DND-41 (cell line): Measurements from ENCODE around the gene TYW1B.
"Not testable (repeated sequence)": the region's sequence is repeated elsewhere in the genome, so short reads cannot be mapped to it uniquely, and the experiment has no call there.

Source experiments
- ATAC-seq: fragments of 200-7000 bp; cut with Tn5 transposase; 3 replicates; pipeline ENCODE4 v1.9.1; 2021; ENCODE audit warnings: low read depth; ENCODE audit not compliant: insufficient read depth
- DNase-seq: peaks from one replicate; pipeline ENCODE4 v3.0.0-alpha.2; 2020
- H2AFZ ChIP-seq: 2 replicates; pipeline ENCODE4 v1.6.0; 2012; ENCODE audit warnings: low read depth, low read length
- H3K27ac ChIP-seq: 2 replicates; pipeline ENCODE4 v1.5.1; 2012; ENCODE audit warnings: low read length, inconsistent platforms
- H3K27me3 ChIP-seq: fragments of 200-600 bp; sonication (generic); 2 replicates; pipeline ENCODE4 v1.6.0; 2012; ENCODE audit warnings: low read length, mild to moderate bottlenecking, inconsistent platforms; ENCODE audit not compliant: insufficient read depth, poor library complexity
- H3K36me3 ChIP-seq: 2 replicates; pipeline ENCODE4 v1.5.1; 2012; ENCODE audit warnings: low read length, inconsistent platforms; ENCODE audit not compliant: insufficient read depth
- H3K4me1 ChIP-seq: 2 replicates; pipeline ENCODE4 v1.5.1; 2012; ENCODE audit warnings: mild to moderate bottlenecking, low read length; ENCODE audit not compliant: insufficient read depth
- H3K4me2 ChIP-seq: 2 replicates; pipeline ENCODE4 v1.6.0; 2012; ENCODE audit warnings: mild to moderate bottlenecking, moderate library complexity, low read length, inconsistent platforms; ENCODE audit not compliant: insufficient read depth
- H3K4me3 ChIP-seq, 2 experiments: fragments of 200-600 bp in 1 of 2; shearing (Covaris generic) in 1 of 2; 2 replicates each; pipeline ENCODE4 v1.5.1; 2012 to 2016; ENCODE audit warnings: inconsistent platforms in 2 of 2, low read length in 2 of 2, mild to moderate bottlenecking in 2 of 2, low read depth in 1 of 2, moderate library complexity in 1 of 2
- H3K79me2 ChIP-seq: 2 replicates; pipeline ENCODE4 v1.6.0; 2012; ENCODE audit warnings: low read length, inconsistent platforms; ENCODE audit not compliant: insufficient read depth
- H3K9ac ChIP-seq: 2 replicates; pipeline ENCODE4 v1.6.0; 2012; ENCODE audit warnings: low read depth, mild to moderate bottlenecking, inconsistent platforms, low read length, moderate library complexity
- H3K9me3 ChIP-seq: 2 replicates; pipeline ENCODE4 v1.5.1; 2012; ENCODE audit warnings: low read length, moderate library complexity, mild to moderate bottlenecking, inconsistent platforms; ENCODE audit not compliant: insufficient read depth, severe bottlenecking
- H4K20me1 ChIP-seq: 2 replicates; pipeline ENCODE4 v1.6.0; 2012; ENCODE audit warnings: low read length; ENCODE audit not compliant: insufficient read depth
- EZH2 ChIP-seq: IDR thresholded peaks from 3 replicates; pipeline ENCODE4 v1.6.1; 2012; ENCODE audit warnings: borderline replicate concordance, low read depth, mild to moderate bottlenecking, moderate library complexity, low read length, inconsistent platforms; ENCODE audit not compliant: severe bottlenecking
- TF ChIP-seq, protein P1 (sequence below): IDR thresholded peaks from 2 replicates; pipeline ENCODE4 v1.5.1; 2012; ENCODE audit warnings: borderline replicate concordance, low read length, moderate library complexity, mild to moderate bottlenecking; ENCODE audit not compliant: poor library complexity, severe bottlenecking; ENCODE audit errors: extremely low read depth

The TYW1B gene

GRCh38 chr7:72604771-72605611 lies 223.0 kb downstream of the TYW1B start:
- H3K79me2 ChIP-seq, H3K27me3 ChIP-seq, H3K36me3 ChIP-seq, H4K20me1 ChIP-seq, DNase-seq, H3K9me3 ChIP-seq, H3K4me1 ChIP-seq, H3K9ac ChIP-seq, H2AFZ ChIP-seq, H3K27ac ChIP-seq, H3K4me3 ChIP-seq, ATAC-seq, H3K4me2 ChIP-seq: not testable (repeated sequence)

- H2AFZ ChIP-seq, H3K4me2 ChIP-seq, H3K4me3 ChIP-seq, H3K79me2 ChIP-seq, DNase-seq, H4K20me1 ChIP-seq, ATAC-seq, H3K4me1 ChIP-seq, H3K27ac ChIP-seq, H3K9ac ChIP-seq, H3K36me3 ChIP-seq, H3K27me3 ChIP-seq, H3K9me3 ChIP-seq: not testable (repeated sequence)
Measured at GRCh38 chr7:72603476-72603875, 224.5 kb downstream of the TYW1B start.

DNA sequence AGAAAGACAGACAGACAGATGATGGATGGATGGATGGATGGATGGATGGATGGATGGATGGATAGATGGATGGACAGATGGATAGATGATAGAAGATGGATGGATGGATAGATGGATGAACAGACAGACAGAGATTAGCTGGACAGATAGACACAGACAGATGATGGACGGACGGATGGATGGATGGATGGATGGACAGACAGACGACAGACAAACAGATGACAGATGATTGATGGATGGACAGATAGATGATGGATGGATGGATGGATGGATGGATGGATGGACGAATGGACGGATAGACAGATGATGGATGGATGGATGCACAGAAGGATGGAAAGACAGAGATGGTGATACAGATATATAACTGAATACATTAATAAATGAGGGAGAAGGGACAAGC lies 224.9 kb downstream of the TYW1B start:
- Histone ChIP-seq H2AFZ (no peak overlapping the region), H3K27ac (no peak overlapping the region), H3K36me3 (no peaks in the 10 kb centered on the region; the same call in 1 of the 2 replicates), H3K79me2 (no peaks in the 10 kb centered on the region), H3K9me3 (no peaks in the 10 kb centered on the region), H4K20me1 (no peaks in the 10 kb centered on the region), H3K27me3 (no peaks in the 10 kb centered on the region), H3K9ac (no peak overlapping the region), H3K4me1 (no peaks in the 10 kb centered on the region), H3K4me3 (no peak overlapping the region), H3K4me2 (no peak overlapping the region)
- TF ChIP-seq, protein P1, sequence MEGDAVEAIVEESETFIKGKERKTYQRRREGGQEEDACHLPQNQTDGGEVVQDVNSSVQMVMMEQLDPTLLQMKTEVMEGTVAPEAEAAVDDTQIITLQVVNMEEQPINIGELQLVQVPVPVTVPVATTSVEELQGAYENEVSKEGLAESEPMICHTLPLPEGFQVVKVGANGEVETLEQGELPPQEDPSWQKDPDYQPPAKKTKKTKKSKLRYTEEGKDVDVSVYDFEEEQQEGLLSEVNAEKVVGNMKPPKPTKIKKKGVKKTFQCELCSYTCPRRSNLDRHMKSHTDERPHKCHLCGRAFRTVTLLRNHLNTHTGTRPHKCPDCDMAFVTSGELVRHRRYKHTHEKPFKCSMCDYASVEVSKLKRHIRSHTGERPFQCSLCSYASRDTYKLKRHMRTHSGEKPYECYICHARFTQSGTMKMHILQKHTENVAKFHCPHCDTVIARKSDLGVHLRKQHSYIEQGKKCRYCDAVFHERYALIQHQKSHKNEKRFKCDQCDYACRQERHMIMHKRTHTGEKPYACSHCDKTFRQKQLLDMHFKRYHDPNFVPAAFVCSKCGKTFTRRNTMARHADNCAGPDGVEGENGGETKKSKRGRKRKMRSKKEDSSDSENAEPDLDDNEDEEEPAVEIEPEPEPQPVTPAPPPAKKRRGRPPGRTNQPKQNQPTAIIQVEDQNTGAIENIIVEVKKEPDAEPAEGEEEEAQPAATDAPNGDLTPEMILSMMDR, result no peak
- TF ChIP-seq EZH2, result no peak
- no peak for DNase-seq
- ATAC-seq, result no peak

- DNase-seq, H3K9me3 ChIP-seq, ATAC-seq, H3K4me1 ChIP-seq, H2AFZ ChIP-seq, H3K27ac ChIP-seq, H3K27me3 ChIP-seq, H3K9ac ChIP-seq, H3K4me3 ChIP-seq, H3K36me3 ChIP-seq, H3K4me2 ChIP-seq, H4K20me1 ChIP-seq, H3K79me2 ChIP-seq: not testable (repeated sequence)
Measured at GRCh38 chr7:72601683-72602082, 226.3 kb downstream of the TYW1B start.

- H2AFZ ChIP-seq, DNase-seq, H3K4me3 ChIP-seq, H4K20me1 ChIP-seq, H3K27me3 ChIP-seq, ATAC-seq, H3K4me1 ChIP-seq, H3K36me3 ChIP-seq, H3K9me3 ChIP-seq, H3K79me2 ChIP-seq, H3K4me2 ChIP-seq, H3K9ac ChIP-seq, H3K27ac ChIP-seq: not testable (repeated sequence)
Measured at GRCh38 chr7:72590023-72590422, 238.0 kb downstream of the TYW1B start.

GRCh38 chr7:72587267-72587666 lies 240.7 kb downstream of the TYW1B start:
- DNase-seq, H3K27ac ChIP-seq: not testable (repeated sequence)

GRCh38 chr7:72584576-72584975 lies 243.4 kb downstream of the TYW1B start:
- not testable (repeated sequence) for H3K4me3 ChIP-seq, H3K4me1 ChIP-seq, H3K36me3 ChIP-seq, H3K27ac ChIP-seq, DNase-seq, H4K20me1 ChIP-seq, ATAC-seq, H3K4me2 ChIP-seq, H2AFZ ChIP-seq, H3K79me2 ChIP-seq, H3K27me3 ChIP-seq, H3K9me3 ChIP-seq, H3K9ac ChIP-seq

More at GRCh38 chr7:72587267-72587666, 240.7 kb downstream of the TYW1B start:
- H4K20me1 ChIP-seq, H3K9me3 ChIP-seq, H2AFZ ChIP-seq, H3K79me2 ChIP-seq, H3K27me3 ChIP-seq, H3K36me3 ChIP-seq, H3K4me3 ChIP-seq, ATAC-seq, H3K4me1 ChIP-seq, H3K4me2 ChIP-seq, H3K9ac ChIP-seq: not testable (repeated sequence)
